Stimulated activated naive CD8-positive, alpha-beta T cell treated with anti-CD3 and anti-CD28 coated beads, Interleukin-15, Interleukin-2, amounts not matched to agents 100 ng/mL and 50 ng/mL, for 24 hours (primary cell): ENCODE measurements around the gene AHNAK2.
"Not testable (repeated sequence)": the region's sequence is repeated elsewhere in the genome, so short reads cannot be mapped to it uniquely, and the experiment has no call there.

Experiments
- H3K27ac Mint-ChIP-seq: one replicate; pipeline ENCODE4 v1.8.0; 2021; ENCODE audit warnings: mild to moderate bottlenecking, mixed read lengths
- H3K27me3 Mint-ChIP-seq: one replicate; pipeline ENCODE4 v1.8.0; 2021; ENCODE audit warnings: mixed read lengths
- H3K36me3 Mint-ChIP-seq: one replicate; pipeline ENCODE4 v1.8.0; 2021; ENCODE audit warnings: low read depth, mixed read lengths
- H3K4me1 Mint-ChIP-seq: one replicate; pipeline ENCODE4 v1.8.0; 2021; ENCODE audit warnings: low read depth, mixed read lengths
- H3K4me3 Mint-ChIP-seq: one replicate; pipeline ENCODE4 v1.8.0; 2021; ENCODE audit warnings: mild to moderate bottlenecking, mixed read lengths
- H3K9me3 Mint-ChIP-seq: one replicate; pipeline ENCODE4 v1.8.0; 2021; ENCODE audit warnings: mixed read lengths

The AHNAK2 gene

GRCh38 chr14:104927901-104928300 lies 50.3 kb downstream of the AHNAK2 start:
- Mint-ChIP-seq H3K9me3 (no peaks in the 10 kb centered on the region), H3K27me3 (no peaks in the 10 kb centered on the region), H3K27ac (no peak overlapping the region), H3K4me3 (no peak overlapping the region), H3K36me3 (no peaks in the 10 kb centered on the region), H3K4me1 (peaks cover 6% of the 10 kb centered on the region)

DNA sequence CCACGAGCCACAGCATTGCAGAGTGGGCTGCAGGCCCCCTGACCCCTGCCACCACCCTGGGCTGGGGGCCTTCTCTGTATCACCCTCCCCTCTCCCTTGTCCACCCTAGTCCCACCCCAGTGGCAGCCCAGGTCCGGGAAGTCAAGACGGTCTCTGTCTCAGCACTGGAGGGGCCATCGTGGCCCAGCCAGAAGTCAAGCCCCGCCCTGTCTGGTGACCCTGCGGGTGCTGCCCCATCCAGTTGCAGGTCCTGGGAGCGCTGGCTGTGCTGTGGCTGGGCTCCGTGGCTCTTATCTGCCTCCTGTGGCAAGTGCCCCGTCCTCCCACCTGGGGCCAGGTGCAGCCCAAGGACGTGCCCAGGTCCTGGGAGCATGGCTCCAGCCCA lies 50.8 kb downstream of the AHNAK2 start:
- peaks cover 6% of the 10 kb centered on the region for H3K4me1 Mint-ChIP-seq
- no peak overlapping the region for H3K27ac Mint-ChIP-seq
- no peak overlapping the region for H3K4me3 Mint-ChIP-seq

DNA sequence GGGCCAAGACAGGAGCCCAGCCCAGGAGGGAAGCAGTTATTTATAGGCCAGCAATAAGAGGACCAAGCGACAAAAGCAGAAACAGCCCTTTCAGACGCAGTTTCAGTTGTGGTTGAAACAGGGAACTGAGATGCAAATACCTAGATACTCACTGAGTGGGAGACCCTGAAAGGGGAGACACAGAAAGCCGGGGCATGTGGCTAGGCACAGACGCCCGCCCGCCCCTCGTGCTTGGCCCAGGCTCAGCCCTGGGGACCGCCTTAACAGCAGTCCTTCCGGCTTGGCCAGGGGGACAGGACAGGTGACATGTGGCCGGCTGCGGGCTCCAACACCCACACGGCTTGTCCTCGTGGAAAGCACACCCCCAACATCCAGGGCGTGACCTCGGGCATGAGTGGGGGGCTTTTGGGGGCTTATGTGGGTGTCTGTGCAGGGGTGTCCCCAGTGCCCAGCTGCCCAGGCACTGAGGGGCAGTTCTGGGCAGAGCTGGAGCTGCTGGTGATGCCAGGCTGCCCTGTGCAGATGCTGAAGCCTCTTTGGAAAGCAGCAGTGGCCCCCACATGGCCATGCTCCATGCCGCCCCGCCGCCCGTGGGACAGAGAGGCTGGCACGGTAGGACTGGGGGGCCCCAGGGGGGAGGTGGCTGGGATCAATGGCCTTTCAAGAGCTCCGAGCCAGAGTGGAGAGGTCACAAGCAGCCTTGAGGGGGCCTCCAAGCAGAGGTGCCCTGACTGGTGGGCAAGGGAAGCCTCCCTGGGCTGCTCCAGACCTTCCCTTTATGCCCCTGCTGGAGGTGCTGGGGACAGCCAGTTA lies 51.3 kb downstream of the AHNAK2 start:
- Mint-ChIP-seq H3K27ac (no peak overlapping the region), H3K27me3 (no peaks in the 10 kb centered on the region), H3K36me3 (no peaks in the 10 kb centered on the region), H3K4me3 (no peak overlapping the region), H3K9me3 (no peaks in the 10 kb centered on the region), H3K4me1 (peaks cover 6% of the 10 kb centered on the region)

More for the DNA sequence above, 50.8 kb downstream of the AHNAK2 start:
- no peaks in the 10 kb centered on the region for H3K9me3 Mint-ChIP-seq
- no peaks in the 10 kb centered on the region for H3K27me3 Mint-ChIP-seq
- no peaks in the 10 kb centered on the region for H3K36me3 Mint-ChIP-seq

- H3K4me3 Mint-ChIP-seq = no peak overlapping the region
These were observed 52.1 kb downstream of the AHNAK2 start for GRCh38 chr14:104925855-104926609.

DNA sequence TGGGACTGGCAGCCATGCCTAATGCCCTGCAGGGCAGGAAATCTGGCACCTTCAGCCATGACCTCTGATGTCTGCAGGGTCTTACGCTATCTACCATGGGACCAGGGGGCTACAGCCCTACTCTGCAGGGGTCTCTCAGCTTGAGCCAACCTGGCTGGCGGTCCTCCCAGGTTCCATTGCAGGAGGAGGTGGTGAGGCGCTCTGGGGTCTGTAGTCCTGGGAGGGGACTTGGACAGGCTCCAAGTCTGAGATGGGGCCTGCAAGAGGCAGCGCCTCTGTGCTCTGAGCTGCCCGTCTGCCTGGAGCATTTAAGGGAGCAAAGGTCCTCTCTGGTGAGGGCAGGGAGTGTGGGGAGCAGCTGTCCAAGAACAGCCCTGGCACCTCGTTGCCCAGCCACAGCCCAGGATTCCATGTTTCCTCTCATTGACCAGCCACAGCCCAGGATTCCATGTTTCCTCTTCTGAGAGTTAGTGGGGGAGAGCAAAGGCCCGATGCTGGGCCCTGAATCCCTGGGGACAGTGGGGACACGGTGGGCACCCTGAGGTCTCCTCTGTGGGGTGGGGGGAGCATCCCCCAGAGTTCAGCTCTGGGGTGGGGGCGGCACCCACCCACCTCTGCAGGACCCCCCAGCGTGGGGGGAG lies 52.8 kb downstream of the AHNAK2 start:
- H3K27me3 Mint-ChIP-seq = no peaks in the 10 kb centered on the region
- H3K4me1 Mint-ChIP-seq = peaks cover 6% of the 10 kb centered on the region
- H3K4me3 Mint-ChIP-seq = no peak overlapping the region
- H3K36me3 Mint-ChIP-seq = no peaks in the 10 kb centered on the region
- no peak overlapping the region for H3K27ac Mint-ChIP-seq
- no peaks in the 10 kb centered on the region for H3K9me3 Mint-ChIP-seq

More at GRCh38 chr14:104925855-104926609, 52.1 kb downstream of the AHNAK2 start:
- H3K27ac Mint-ChIP-seq = no peak overlapping the region
- no peaks in the 10 kb centered on the region for H3K9me3 Mint-ChIP-seq
- no peaks in the 10 kb centered on the region for H3K36me3 Mint-ChIP-seq
- H3K4me1 Mint-ChIP-seq = peaks cover 6% of the 10 kb centered on the region
- H3K27me3 Mint-ChIP-seq = no peaks in the 10 kb centered on the region

- no peak within 1 kb of the TSS for H3K27ac Mint-ChIP-seq
- no peaks in the 10 kb centered on the region for H3K36me3 Mint-ChIP-seq
- peaks cover 6% of the 10 kb centered on the region for H3K4me1 Mint-ChIP-seq
- H3K4me3 Mint-ChIP-seq = no peak within 1 kb of the TSS
- H3K27me3 Mint-ChIP-seq = no peaks in the 10 kb centered on the region
- no peaks in the 10 kb centered on the region for H3K9me3 Mint-ChIP-seq
These were observed 53.6 kb downstream of the AHNAK2 start, which contains the start of gene PLD4 for GRCh38 chr14:104924421-104925213. PLD4 (plus strand) TSS chr14:104924879; CDS start chr14:104927141, 2,262 bp downstream.

- H3K27ac Mint-ChIP-seq = no peak overlapping the region
- no peaks in the 10 kb centered on the region for H3K36me3 Mint-ChIP-seq
- H3K9me3 Mint-ChIP-seq = no peaks in the 10 kb centered on the region
- H3K4me1 Mint-ChIP-seq = peaks cover 6% of the 10 kb centered on the region
- H3K4me3 Mint-ChIP-seq = no peak overlapping the region
- no peaks in the 10 kb centered on the region for H3K27me3 Mint-ChIP-seq
These were observed 54.3 kb downstream of the AHNAK2 start for GRCh38 chr14:104923640-104924420.

- no peaks in the 10 kb centered on the region for H3K36me3 Mint-ChIP-seq
- peaks cover 4% of the 10 kb centered on the region for H3K27me3 Mint-ChIP-seq
- no peak overlapping the region for H3K4me3 Mint-ChIP-seq
- no peak overlapping the region for H3K27ac Mint-ChIP-seq
- H3K4me1 Mint-ChIP-seq = no peaks in the 10 kb centered on the region
- H3K9me3 Mint-ChIP-seq = no peaks in the 10 kb centered on the region
These were observed 58.2 kb downstream of the AHNAK2 start for GRCh38 chr14:104919993-104920315.

- not testable (repeated sequence) for H3K4me1 Mint-ChIP-seq, H3K36me3 Mint-ChIP-seq, H3K4me3 Mint-ChIP-seq, H3K9me3 Mint-ChIP-seq, H3K27ac Mint-ChIP-seq, H3K27me3 Mint-ChIP-seq
These were observed 58.8 kb downstream of the AHNAK2 start for GRCh38 chr14:104919152-104919992.

DNA sequence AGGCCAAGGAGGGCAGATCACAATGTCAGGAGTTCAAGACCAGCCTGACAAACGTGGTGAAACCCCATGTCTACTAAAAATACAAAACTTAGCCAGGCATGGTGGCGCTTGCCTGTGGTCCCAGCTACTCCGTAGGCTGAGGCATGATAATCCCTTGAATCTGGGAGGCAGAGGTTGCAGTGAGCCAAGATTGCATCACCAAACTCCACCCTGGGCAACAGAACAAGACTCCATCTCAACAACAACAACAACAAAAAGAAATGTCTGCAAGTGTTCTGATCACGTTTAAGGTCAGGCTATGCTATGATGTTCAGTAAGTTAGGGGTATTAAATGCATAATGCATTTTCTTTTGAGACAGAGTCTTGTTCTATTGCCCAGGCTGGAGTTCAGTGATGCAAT lies 60.2 kb downstream of the AHNAK2 start:
- no peaks in the 10 kb centered on the region for H3K36me3 Mint-ChIP-seq

DNA sequence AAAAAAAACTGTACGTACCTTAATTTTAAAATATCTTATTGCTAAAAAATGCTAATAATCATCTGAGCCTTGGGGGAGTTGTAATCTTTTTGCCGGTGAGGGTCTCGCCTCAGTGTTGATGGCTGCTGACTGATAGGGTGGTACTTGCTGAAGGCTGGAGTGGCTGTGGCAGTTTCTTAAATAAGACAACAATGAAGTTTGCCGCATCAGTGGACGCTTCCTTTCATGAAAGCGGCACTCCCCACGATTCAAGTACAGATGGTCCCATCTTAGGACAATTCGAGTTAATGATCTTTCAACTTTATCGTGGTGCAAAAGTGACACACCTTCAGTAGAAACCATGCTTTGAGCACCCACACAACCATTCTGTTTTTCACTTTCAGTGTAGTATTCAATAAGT lies 61.1 kb downstream of the AHNAK2 start:
- Mint-ChIP-seq H3K27ac (no peak overlapping the region), H3K9me3 (peaks cover 1% of the 10 kb centered on the region), H3K36me3 (peaks cover 1% of the 10 kb centered on the region), H3K27me3 (peaks cover 16% of the 10 kb centered on the region), H3K4me1 (no peaks in the 10 kb centered on the region), H3K4me3 (no peak overlapping the region)

More for the DNA sequence above, 60.2 kb downstream of the AHNAK2 start:
- Mint-ChIP-seq H3K9me3 (no peaks in the 10 kb centered on the region), H3K4me1 (no peaks in the 10 kb centered on the region), H3K27ac (no peak overlapping the region), H3K27me3 (peaks cover 15% of the 10 kb centered on the region), H3K4me3 (no peak overlapping the region)

DNA sequence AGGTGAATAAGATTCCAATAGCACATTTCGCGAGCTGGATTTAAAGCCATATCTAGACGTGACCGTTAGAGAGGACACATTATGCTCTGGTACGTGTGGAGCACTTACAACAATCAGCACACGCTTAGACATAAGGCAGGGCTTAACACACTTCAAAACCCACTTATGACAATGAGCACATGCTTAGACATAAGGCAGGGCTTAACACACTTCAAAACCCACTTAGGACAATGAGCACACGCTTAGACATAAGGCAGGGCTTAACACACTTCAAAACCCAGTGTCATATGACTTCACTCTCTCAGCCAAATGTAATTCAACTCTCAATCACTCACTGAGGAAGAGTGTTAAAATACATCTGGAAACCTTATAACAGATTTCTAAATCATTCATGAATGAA lies 64.7 kb downstream of the AHNAK2 start:
- Mint-ChIP-seq H3K4me3 (no peak overlapping the region), H3K27me3 (peaks cover 32% of the 10 kb centered on the region), H3K27ac (no peak overlapping the region), H3K36me3 (peaks cover 4% of the 10 kb centered on the region), H3K9me3 (peaks cover 9% of the 10 kb centered on the region), H3K4me1 (no peaks in the 10 kb centered on the region)

DNA sequence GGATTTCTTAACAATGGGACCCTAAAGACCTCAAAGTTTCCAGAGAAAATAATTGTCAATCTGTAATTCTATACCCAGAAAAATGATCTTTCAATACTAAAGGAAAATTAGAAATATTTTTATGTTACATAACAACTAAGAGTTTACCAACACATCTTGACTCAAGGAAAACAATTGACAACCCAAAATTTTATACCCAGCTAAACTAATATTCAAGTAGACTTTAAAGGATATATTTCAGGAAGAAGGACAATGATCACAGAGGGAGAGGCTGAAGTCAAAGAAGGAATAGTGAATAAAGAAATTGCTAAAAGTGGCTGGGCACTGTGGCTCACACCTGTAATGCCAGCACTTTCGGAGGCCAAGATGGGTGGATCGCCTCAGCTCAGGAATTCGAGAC lies 66.1 kb downstream of the AHNAK2 start:
- H3K4me1 Mint-ChIP-seq = no peaks in the 10 kb centered on the region
- peaks cover 9% of the 10 kb centered on the region for H3K9me3 Mint-ChIP-seq
- H3K27ac Mint-ChIP-seq = no peak overlapping the region
- peaks cover 4% of the 10 kb centered on the region for H3K36me3 Mint-ChIP-seq
- H3K4me3 Mint-ChIP-seq = no peak overlapping the region
- H3K27me3 Mint-ChIP-seq = peaks cover 37% of the 10 kb centered on the region
